ENCODE results near the gene TUBA1B. TPM values are rescaled to one million over a fixed set of nuclear protein-coding genes. Genes with fewer than 3 reads are reported as not detected.

Gene TUBA1B
- total and polyA plus RNA-seq, 2 of the 13 experiments (the other 11 are each of a cell fraction or from before 2014, with no cell fraction given), result 1,275 to 1,353 TPM

GRCh38 chr12:49100380-49100779 is 30.8 kb downstream of the TUBA1B start (continued):
- TF ChIP-seq, protein P1, sequence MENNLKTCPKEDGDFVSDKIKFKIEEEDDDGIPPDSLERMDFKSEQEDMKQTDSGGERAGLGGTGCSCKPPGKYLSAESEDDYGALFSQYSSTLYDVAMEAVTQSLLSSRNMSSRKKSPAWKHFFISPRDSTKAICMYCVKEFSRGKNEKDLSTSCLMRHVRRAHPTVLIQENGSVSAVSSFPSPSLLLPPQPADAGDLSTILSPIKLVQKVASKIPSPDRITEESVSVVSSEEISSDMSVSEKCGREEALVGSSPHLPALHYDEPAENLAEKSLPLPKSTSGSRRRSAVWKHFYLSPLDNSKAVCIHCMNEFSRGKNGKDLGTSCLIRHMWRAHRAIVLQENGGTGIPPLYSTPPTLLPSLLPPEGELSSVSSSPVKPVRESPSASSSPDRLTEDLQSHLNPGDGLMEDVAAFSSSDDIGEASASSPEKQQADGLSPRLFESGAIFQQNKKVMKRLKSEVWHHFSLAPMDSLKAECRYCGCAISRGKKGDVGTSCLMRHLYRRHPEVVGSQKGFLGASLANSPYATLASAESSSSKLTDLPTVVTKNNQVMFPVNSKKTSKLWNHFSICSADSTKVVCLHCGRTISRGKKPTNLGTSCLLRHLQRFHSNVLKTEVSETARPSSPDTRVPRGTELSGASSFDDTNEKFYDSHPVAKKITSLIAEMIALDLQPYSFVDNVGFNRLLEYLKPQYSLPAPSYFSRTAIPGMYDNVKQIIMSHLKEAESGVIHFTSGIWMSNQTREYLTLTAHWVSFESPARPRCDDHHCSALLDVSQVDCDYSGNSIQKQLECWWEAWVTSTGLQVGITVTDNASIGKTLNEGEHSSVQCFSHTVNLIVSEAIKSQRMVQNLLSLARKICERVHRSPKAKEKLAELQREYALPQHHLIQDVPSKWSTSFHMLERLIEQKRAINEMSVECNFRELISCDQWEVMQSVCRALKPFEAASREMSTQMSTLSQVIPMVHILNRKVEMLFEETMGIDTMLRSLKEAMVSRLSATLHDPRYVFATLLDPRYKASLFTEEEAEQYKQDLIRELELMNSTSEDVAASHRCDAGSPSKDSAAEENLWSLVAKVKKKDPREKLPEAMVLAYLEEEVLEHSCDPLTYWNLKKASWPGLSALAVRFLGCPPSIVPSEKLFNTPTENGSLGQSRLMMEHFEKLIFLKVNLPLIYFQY (CRISPR knock-in tag; IDR thresholded peaks at IDR 0.05; ENCODE audit: borderline replicate concordance), result no peak
- no peak for TF ChIP-seq TP53 (CRISPR knock-in tag; conservative IDR thresholded peaks at IDR 0.05)

GRCh38 chr12:49098703-49099102 is 32.5 kb downstream of the TUBA1B start:
- POLR2A ChIA-PET, result interaction anchor here (1.2 to 2.8 kb wide), 2 partner anchors 12 to 29 kb away, joined by 3 to 9 read pairs; partner anchors contain the start of genes LMBR1L and RHEBL1
- CTCF ChIA-PET (ENCODE audit: low intra/inter-chr PET ratio, low total read pairs), result interaction anchor here (1.3 to 1.5 kb wide), 2 partner anchors 11 to 35 kb away, joined by 6 to 9 read pairs; no protein-coding TSS in a partner anchor
- intact Hi-C loops (cut with micrococcal nuclease; ENCODE audit: unreplicated experiment), result loop anchor here (1.0 kb wide), 1 partner anchor 34 kb away; no protein-coding TSS in a partner anchor
- TF ChIP-seq ZNF768 (CRISPR knock-in tag; IDR thresholded peaks at IDR 0.05), result no peak
- TF ChIP-seq, protein P2, sequence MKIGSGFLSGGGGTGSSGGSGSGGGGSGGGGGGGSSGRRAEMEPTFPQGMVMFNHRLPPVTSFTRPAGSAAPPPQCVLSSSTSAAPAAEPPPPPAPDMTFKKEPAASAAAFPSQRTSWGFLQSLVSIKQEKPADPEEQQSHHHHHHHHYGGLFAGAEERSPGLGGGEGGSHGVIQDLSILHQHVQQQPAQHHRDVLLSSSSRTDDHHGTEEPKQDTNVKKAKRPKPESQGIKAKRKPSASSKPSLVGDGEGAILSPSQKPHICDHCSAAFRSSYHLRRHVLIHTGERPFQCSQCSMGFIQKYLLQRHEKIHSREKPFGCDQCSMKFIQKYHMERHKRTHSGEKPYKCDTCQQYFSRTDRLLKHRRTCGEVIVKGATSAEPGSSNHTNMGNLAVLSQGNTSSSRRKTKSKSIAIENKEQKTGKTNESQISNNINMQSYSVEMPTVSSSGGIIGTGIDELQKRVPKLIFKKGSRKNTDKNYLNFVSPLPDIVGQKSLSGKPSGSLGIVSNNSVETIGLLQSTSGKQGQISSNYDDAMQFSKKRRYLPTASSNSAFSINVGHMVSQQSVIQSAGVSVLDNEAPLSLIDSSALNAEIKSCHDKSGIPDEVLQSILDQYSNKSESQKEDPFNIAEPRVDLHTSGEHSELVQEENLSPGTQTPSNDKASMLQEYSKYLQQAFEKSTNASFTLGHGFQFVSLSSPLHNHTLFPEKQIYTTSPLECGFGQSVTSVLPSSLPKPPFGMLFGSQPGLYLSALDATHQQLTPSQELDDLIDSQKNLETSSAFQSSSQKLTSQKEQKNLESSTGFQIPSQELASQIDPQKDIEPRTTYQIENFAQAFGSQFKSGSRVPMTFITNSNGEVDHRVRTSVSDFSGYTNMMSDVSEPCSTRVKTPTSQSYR (CRISPR knock-in tag; IDR thresholded peaks at IDR 0.05; ENCODE audit: borderline replicate concordance), result no peak
- TF ChIP-seq ZFP36 (IDR thresholded peaks at IDR 0.05; ENCODE audit: borderline replicate concordance, low read depth, low read length, partially characterized antibody), result no peak
- TF ChIP-seq ZNF7 (CRISPR knock-in tag; IDR thresholded peaks at IDR 0.05), result no peak
- no peak for TF ChIP-seq ZNF781 (CRISPR knock-in tag; IDR thresholded peaks at IDR 0.05; ENCODE audit: borderline replicate concordance, not compliant biosample characterization)
- no peak for TF ChIP-seq FUBP1 (CRISPR knock-in tag; IDR thresholded peaks at IDR 0.05; ENCODE audit: borderline replicate concordance)
- no peak for TF ChIP-seq GABPB1 (CRISPR knock-in tag; IDR thresholded peaks at IDR 0.05)
- no peak for TF ChIP-seq ZNF547 (CRISPR knock-in tag; IDR thresholded peaks at IDR 0.05)
- TF ChIP-seq SIX1 (CRISPR knock-in tag; IDR thresholded peaks at IDR 0.05; ENCODE audit: borderline replicate concordance), result no peak
- no peak for TF ChIP-seq FLYWCH1 (CRISPR knock-in tag; IDR thresholded peaks at IDR 0.05)
- no peak for TF ChIP-seq ZFP1 (CRISPR knock-in tag; IDR thresholded peaks at IDR 0.05)
- no peak for TF ChIP-seq KAT2B (IDR thresholded peaks at IDR 0.05; ENCODE audit: borderline replicate concordance, low read depth, low read length)
- TF ChIP-seq CHD4 (IDR thresholded peaks at IDR 0.05; ENCODE audit: borderline replicate concordance, low read length), result no peak

More at GRCh38 chr12:49098703-49099102, 32.5 kb downstream of the TUBA1B start:
- in situ Hi-C loops (cut with HindIII; ENCODE audit: extremely low pct_ligation_motif_present, low pct_unique_long_range_greater_than_20kb), result no loop called here
- Histone ChIP-seq H4K20me1 (ENCODE audit: insufficient read depth, low read length) (peaks cover 5% of the 10 kb centered on the region; the same call in 1 of the 2 replicates), H3K79me2 (ENCODE audit: insufficient read depth, low read length) (no peaks in the 10 kb centered on the region), H3K4me2 (ENCODE audit: low read depth, low read length) (no peak overlapping the region), H3K9ac (ENCODE audit: insufficient read depth, low read depth, low read length) (no peak overlapping the region), H3K4me1 (ENCODE audit: insufficient read depth, low read length) (peaks cover 11% of the 10 kb centered on the region; the same call in 1 of the 2 replicates), H3K27ac (ENCODE audit: extremely low read length, insufficient read depth, low read length) (no peak overlapping the region), H3K36me3 (replicated peaks in 1 of 2; ENCODE audit: control insufficient read depth in 1 of 2, insufficient read depth in 2 of 2, low read length in 2 of 2) (peaks cover 10 to 39% of the 10 kb centered on the region in 2 experiments; a peak in 4 of 5 replicates), H3K9me3 (ENCODE audit: low read length) (no peaks in the 10 kb centered on the region), H3K27me3 (ENCODE audit: control insufficient read depth in 1 of 2, insufficient read depth in 2 of 2, low read length in 2 of 2) (peaks cover 3 to 13% of the 10 kb centered on the region in 2 experiments; a peak in 2 of 5 replicates), H2AFZ (ENCODE audit: low read length) (no peak overlapping the region), H3K4me3 (replicated peaks in 1 of 3; ENCODE audit: insufficient read depth in 1 of 3, low read depth in 2 of 3, low read length in 3 of 3) (no peak overlapping the region)
- 100% methylated on average over 2 of the region's 2 CpGs for WGBS (ENCODE audit: low lambda C conversion rate)
- DNase-seq (ENCODE audit: low spot score) (no peak), FAIRE-seq (no peak), ATAC-seq (no peak)
- no TSS peak for BruUV-seq (replicated peaks)
